WTC11 (cell line): ENCODE data around the gene ZMYM5. TPM values are rescaled to one million over a fixed set of nuclear protein-coding genes. Genes with fewer than 3 reads are reported as not detected.

Experiments
- ATAC-seq: fragments of 200-7000 bp; cut with Tn5 transposase; 2 replicates; pipeline ENCODE4 v1.10.0; 2021; ENCODE audit warnings: mild to moderate bottlenecking, moderate library complexity
- CTCF ChIA-PET: fragments of 300-600 bp; sonication (Branson Sonifier 250); formaldehyde crosslinking; loops from one replicate; lab custom pipeline; 2021; ENCODE audit warnings: antibody characterized with exemption; lab: Charles Lee
- POLR2A ChIA-PET: fragments of 350-600 bp; sonication (Branson Sonifier 250); formaldehyde crosslinking; loops from one replicate; lab custom pipeline; 2021; ENCODE audit warnings: antibody characterized with exemption; lab: Charles Lee
- DNase-seq: peaks from one replicate; pipeline ENCODE4 v3.0.0; 2021; ENCODE audit warnings: low spot score
- H3K27ac Mint-ChIP-seq: 2 replicates; pipeline ENCODE4 v1.8.0; 2021; ENCODE audit warnings: mixed read lengths
- H3K27me3 Mint-ChIP-seq: 2 replicates; pipeline ENCODE4 v1.8.0; 2021; ENCODE audit warnings: low read depth, mild to moderate bottlenecking, moderate library complexity, mixed read lengths
- H3K36me3 Mint-ChIP-seq: 2 replicates; pipeline ENCODE4 v1.8.0; 2021; ENCODE audit warnings: mixed read lengths
- H3K4me1 Mint-ChIP-seq: 2 replicates; pipeline ENCODE4 v1.8.0; 2022; ENCODE audit warnings: mixed read lengths
- H3K4me3 Mint-ChIP-seq: 2 replicates; pipeline ENCODE4 v1.8.0; 2021; ENCODE audit warnings: mild to moderate bottlenecking, moderate library complexity, mixed read lengths
- H3K9me3 Mint-ChIP-seq: 2 replicates; pipeline ENCODE4 v1.8.0; 2021; ENCODE audit warnings: mixed read lengths
- AR ChIP-seq: fragments of 250-450 bp; sonication (Bioruptor Pico); IDR thresholded peaks from 2 replicates; pipeline ENCODE4 v1.9.0; 2021; ENCODE audit warnings: mild to moderate bottlenecking
- CTCF ChIP-seq: fragments of 200-600 bp; IDR thresholded peaks from 2 replicates; pipeline ENCODE4 v1.8.0; 2022; ENCODE audit warnings: antibody characterized with exemption
- ESRRA ChIP-seq: sonication (generic); formaldehyde crosslinking; IDR thresholded peaks from 2 replicates; pipeline ENCODE4 v1.8.1; 2022; ENCODE audit warnings: mild to moderate bottlenecking, missing genetic modification reagents, borderline replicate concordance
- ETV6 ChIP-seq: sonication (generic); formaldehyde crosslinking; IDR thresholded peaks from 2 replicates; pipeline ENCODE4 v1.8.1; 2022; ENCODE audit warnings: mild to moderate bottlenecking, missing genetic modification reagents
- IRF2 ChIP-seq: sonication (generic); formaldehyde crosslinking; IDR thresholded peaks from 2 replicates; pipeline ENCODE4 v1.8.0; 2022; ENCODE audit warnings: low read depth, missing genetic modification reagents, borderline replicate concordance
- JAZF1 ChIP-seq: fragments of 250-450 bp; sonication (Bioruptor Pico); IDR thresholded peaks from 2 replicates; pipeline ENCODE4 v1.9.0; 2021; ENCODE audit warnings: moderate library complexity, mild to moderate bottlenecking, inconsistent platforms
- KAT7 ChIP-seq: sonication (generic); formaldehyde crosslinking; IDR thresholded peaks from 2 replicates; pipeline ENCODE4 v1.8.1; 2023; ENCODE audit warnings: missing genetic modification reagents, mild to moderate bottlenecking, borderline replicate concordance
- MXD4 ChIP-seq: fragments of 250-450 bp; sonication (Bioruptor Pico); IDR thresholded peaks from 2 replicates; pipeline ENCODE4 v1.8.0; 2021; ENCODE audit warnings: mild to moderate bottlenecking, moderate library complexity, borderline replicate concordance
- NFATC4 ChIP-seq: fragments of 250-450 bp; sonication (Bioruptor Pico); IDR thresholded peaks from 2 replicates; pipeline ENCODE4 v1.9.0; 2021; ENCODE audit warnings: mild to moderate bottlenecking
- NFYB ChIP-seq: sonication (generic); formaldehyde crosslinking; conservative IDR thresholded peaks from 2 replicates; pipeline ENCODE4 v1.8.0; 2022; ENCODE audit warnings: low read depth, missing genetic modification reagents
- NR3C1 ChIP-seq: sonication (generic); formaldehyde crosslinking; conservative IDR thresholded peaks from 2 replicates; pipeline ENCODE4 v1.8.1; 2023; ENCODE audit warnings: low read depth, mild to moderate bottlenecking, missing genetic modification reagents
- SMAD3 ChIP-seq: sonication (generic); formaldehyde crosslinking; IDR thresholded peaks from 2 replicates; pipeline ENCODE4 v1.8.0; 2022; ENCODE audit warnings: missing genetic modification reagents, mild to moderate bottlenecking, borderline replicate concordance
- TEAD4 ChIP-seq: sonication (generic); formaldehyde crosslinking; IDR thresholded peaks from 2 replicates; pipeline ENCODE4 v1.8.0; 2022; ENCODE audit warnings: mild to moderate bottlenecking, missing genetic modification reagents
- ZNF138 ChIP-seq: sonication (generic); formaldehyde crosslinking; conservative IDR thresholded peaks from 2 replicates; pipeline ENCODE4 v1.8.1; 2022; ENCODE audit warnings: mild to moderate bottlenecking, moderate library complexity, missing genetic modification reagents
- ZNF263 ChIP-seq: sonication (generic); formaldehyde crosslinking; IDR thresholded peaks from 2 replicates; pipeline ENCODE4 v1.8.1; 2022; ENCODE audit warnings: low read depth, mild to moderate bottlenecking, moderate library complexity, missing genetic modification reagents
- ZNF423 ChIP-seq: fragments of 250-450 bp; sonication (Bioruptor Pico); IDR thresholded peaks from 2 replicates; pipeline ENCODE4 v2.1.2; 2022; ENCODE audit warnings: mild to moderate bottlenecking, moderate library complexity
- ZNF671 ChIP-seq: fragments of 250-450 bp; sonication (Bioruptor Pico); IDR thresholded peaks from 2 replicates; pipeline ENCODE4 v1.8.0; 2021; ENCODE audit warnings: mild to moderate bottlenecking
- total RNA-seq: library from RNA; stranded (reverse); gene quantifications from 3 replicates; pipeline ENCODE4 v1.2.3, GENCODE V29; 2021
- TF ChIP-seq, protein P1 (sequence below): sonication (generic); formaldehyde crosslinking; IDR thresholded peaks from 2 replicates; pipeline ENCODE4 v1.8.1; 2022; ENCODE audit warnings: mild to moderate bottlenecking, missing genetic modification reagents, moderate library complexity, borderline replicate concordance
- TF ChIP-seq, protein P2 (sequence below): sonication (generic); formaldehyde crosslinking; IDR thresholded peaks from 2 replicates; pipeline ENCODE4 v1.8.0; 2022; ENCODE audit warnings: mild to moderate bottlenecking, missing genetic modification reagents

The ZMYM5 gene
- total RNA-seq, 1 experiment from 2014 or later, result 10.3 TPM

DNA sequence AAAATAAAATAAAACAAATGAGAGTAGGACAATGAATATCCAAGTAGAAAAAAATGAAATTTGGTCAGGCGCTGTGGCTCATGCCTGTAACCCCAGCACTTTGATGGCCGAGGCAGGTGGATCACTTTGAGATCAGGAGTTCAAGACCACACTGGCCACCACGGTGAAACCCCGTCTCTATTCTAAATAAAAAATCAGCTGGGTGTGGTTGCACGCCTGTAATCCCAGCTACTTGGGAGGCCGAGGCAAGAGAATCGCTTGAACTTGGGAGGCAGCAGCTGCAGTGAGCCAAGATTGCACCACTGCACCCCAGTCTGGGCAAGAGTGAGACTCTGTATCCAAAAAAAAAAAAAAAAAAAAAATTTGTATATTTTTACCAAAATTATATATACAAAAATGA is 18.2 kb upstream of the ZMYM5 start:
- H3K9me3 Mint-ChIP-seq, result peaks cover 7% of the 10 kb centered on the region; the same call in 1 of the 2 replicates
- no peaks in the 10 kb centered on the region for H3K27me3 Mint-ChIP-seq
- CTCF ChIA-PET, result interaction anchor here (0.6 kb wide), 1 partner anchor 16 kb away, joined by 3 read pairs; no protein-coding TSS in a partner anchor
- H3K4me1 Mint-ChIP-seq, result no peaks in the 10 kb centered on the region
- no peak for TF ChIP-seq ETV6
- TF ChIP-seq, protein P1, sequence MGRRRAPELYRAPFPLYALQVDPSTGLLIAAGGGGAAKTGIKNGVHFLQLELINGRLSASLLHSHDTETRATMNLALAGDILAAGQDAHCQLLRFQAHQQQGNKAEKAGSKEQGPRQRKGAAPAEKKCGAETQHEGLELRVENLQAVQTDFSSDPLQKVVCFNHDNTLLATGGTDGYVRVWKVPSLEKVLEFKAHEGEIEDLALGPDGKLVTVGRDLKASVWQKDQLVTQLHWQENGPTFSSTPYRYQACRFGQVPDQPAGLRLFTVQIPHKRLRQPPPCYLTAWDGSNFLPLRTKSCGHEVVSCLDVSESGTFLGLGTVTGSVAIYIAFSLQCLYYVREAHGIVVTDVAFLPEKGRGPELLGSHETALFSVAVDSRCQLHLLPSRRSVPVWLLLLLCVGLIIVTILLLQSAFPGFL (CRISPR knock-in tag), result no peak
- TF ChIP-seq ZNF671 (CRISPR knock-in tag), result no peak
- TF ChIP-seq, protein P2, sequence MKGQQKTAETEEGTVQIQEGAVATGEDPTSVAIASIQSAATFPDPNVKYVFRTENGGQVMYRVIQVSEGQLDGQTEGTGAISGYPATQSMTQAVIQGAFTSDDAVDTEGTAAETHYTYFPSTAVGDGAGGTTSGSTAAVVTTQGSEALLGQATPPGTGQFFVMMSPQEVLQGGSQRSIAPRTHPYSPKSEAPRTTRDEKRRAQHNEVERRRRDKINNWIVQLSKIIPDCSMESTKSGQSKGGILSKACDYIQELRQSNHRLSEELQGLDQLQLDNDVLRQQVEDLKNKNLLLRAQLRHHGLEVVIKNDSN (CRISPR knock-in tag), result no peak
- no peak for TF ChIP-seq AR (CRISPR knock-in tag)
- no peak for TF ChIP-seq SMAD3
- no peak for TF ChIP-seq ESRRA (CRISPR knock-in tag)
- no peak for TF ChIP-seq MXD4 (CRISPR knock-in tag)
- no peak for TF ChIP-seq KAT7
- TF ChIP-seq TEAD4 (CRISPR knock-in tag), result no peak
- no peak for TF ChIP-seq NFATC4 (CRISPR knock-in tag)
- POLR2A ChIA-PET, result no interaction called here
- H3K4me3 Mint-ChIP-seq, result no peak overlapping the region
- ATAC-seq (no peak), DNase-seq (no peak)
- H3K36me3 Mint-ChIP-seq, result no peaks in the 10 kb centered on the region
- no peak overlapping the region for H3K27ac Mint-ChIP-seq

DNA sequence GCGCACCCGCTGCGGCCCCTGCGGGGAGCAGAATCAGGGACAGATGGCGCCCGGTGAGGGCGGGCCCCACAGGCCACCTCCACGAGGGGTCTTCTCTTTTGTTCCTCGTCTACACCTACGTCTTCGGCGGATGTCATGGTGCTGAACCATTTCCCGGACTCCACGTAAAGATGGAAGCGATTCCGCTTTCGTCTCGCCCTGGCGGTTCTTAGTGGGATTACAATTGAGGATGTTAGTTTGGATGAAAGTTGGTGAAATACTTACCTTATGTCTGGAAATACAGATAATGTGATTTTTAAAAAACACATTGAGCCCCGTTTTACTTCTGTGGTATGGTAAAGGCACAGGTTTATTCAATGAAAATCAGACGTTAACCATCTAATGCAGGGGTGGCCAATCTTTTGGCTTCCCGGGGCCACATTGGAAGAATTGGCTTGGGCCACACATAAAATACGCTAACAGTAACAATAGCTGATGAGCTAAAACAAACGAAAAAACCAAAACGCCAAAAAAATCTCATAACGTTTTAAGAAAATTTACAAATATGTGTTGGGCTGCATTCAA is 1.4 kb upstream of the ZMYM5 start:
- H3K27me3 Mint-ChIP-seq, result no peaks in the 10 kb centered on the region; the same call in 1 of the 2 replicates
- CTCF ChIA-PET, result interaction anchor here (0.6 to 2.4 kb wide), 9 partner anchors 17 to 231 kb away, joined by 3 to 9 read pairs (median 4); partner anchors contain the start of gene MPHOSPH8
- no peaks in the 10 kb centered on the region for H3K9me3 Mint-ChIP-seq
- H3K27ac Mint-ChIP-seq, result peak overlapping the region; percentile 78
- ATAC-seq, result no peak
- no peaks in the 10 kb centered on the region; the same call in 1 of the 2 replicates for H3K36me3 Mint-ChIP-seq
- peak; percentile 65 for DNase-seq
- peaks cover 24% of the 10 kb centered on the region for H3K4me1 Mint-ChIP-seq
- peak overlapping the region; percentile 96 for H3K4me3 Mint-ChIP-seq
- POLR2A ChIA-PET, result interaction anchor here (2.7 kb wide), 1 partner anchor 10 kb away, joined by 7 read pairs; no protein-coding TSS in a partner anchor
- TF ChIP-seq CTCF (peak; percentile 70), ZNF671 (CRISPR knock-in tag) (no peak), ZNF138 (CRISPR knock-in tag) (no peak), ZNF423 (peak; percentile 70), ZNF263 (CRISPR knock-in tag) (no peak), IRF2 (CRISPR knock-in tag) (no peak), NR3C1 (no peak), NFYB (no peak), TEAD4 (CRISPR knock-in tag) (no peak), JAZF1 (CRISPR knock-in tag) (no peak)
